SKM-1 (cell line): ENCODE measurements around the gene PLEKHA6.
A peak's percentile ranks its signal among the peaks of the same experiment; 100 is the strongest.

Source experiments
- DNase-seq: peaks from one replicate; lab custom pipeline; 2025; ENCODE audit not compliant: unreplicated experiment; lab: John Stamatoyannopoulos, UW

Gene PLEKHA6

GRCh38 chr1:204196068-204196795, 163.5 kb downstream of the PLEKHA6 start, which contains the start of gene KISS1:
TSS of gene KISS1 (minus strand) at chr1:204196491. CDS start at chr1:204192876, 3,615 bp downstream.
- DNase-seq: no peak

GRCh38 chr1:204194771-204195170, 165.0 kb downstream of the PLEKHA6 start:
- no peak for DNase-seq

GRCh38 chr1:204194080-204194479, 165.6 kb downstream of the PLEKHA6 start:
- DNase-seq: no peak

DNA sequence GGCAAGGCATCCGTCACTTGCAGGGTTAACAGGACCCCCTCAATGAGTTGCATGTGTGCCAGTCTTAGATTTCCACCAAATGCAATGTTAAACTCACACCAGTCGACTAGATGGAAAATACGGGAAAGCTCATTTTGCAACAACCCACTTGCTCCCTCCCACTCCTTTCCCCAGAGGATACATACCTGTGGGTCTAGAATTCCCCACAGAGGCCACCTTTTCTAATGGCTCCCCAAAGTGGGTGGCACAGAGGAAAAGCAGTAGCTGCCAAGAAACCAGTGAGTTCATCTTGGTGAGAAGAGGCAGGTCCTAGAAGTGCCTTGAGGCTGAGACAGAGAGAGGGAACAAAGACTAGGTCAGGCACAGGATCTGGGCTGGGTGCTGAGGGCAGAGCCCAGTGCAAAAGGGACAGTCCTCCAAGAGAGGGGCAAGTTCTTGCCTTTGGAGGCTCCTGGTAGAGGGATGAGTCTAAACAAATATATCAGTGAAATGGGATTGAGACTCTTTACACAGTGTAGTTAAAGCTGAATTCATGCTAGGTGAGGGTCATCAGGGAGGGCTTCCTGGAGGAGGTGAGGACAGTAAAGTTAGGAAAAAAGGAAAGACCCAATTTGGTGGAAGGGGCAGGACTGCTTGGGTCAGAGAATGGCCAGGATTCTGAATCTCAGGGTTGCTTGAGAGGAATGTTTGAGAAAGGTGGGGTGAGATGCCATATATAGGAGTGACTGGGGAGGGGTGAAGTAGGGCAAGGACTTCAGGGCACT, 167.0 kb downstream of the PLEKHA6 start:
- no peak for DNase-seq

DNA sequence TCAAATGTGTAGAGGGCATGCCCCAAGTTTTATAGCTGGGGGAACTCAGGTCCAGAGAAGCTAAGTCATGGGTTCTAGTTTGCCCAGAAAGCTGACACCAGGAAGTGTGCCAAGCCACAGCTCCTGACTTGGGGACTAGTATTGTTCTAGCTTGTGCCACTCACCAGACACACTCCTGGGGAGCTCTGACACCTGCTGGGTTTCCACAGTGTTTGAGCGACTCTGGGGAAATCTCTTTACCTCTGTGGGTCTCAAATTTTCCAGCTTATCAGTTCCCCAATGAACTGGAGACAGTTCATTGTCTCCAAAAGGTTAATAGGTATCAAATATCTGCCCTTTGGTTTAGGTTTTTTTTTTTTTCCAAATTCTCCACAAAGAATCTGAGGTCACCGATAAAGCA, 167.7 kb downstream of the PLEKHA6 start:
- no peak for DNase-seq

- no peak for DNase-seq
These were observed 168.3 kb downstream of the PLEKHA6 start for GRCh38 chr1:204191456-204191855.

GRCh38 chr1:204190212-204191211, 169.2 kb downstream of the PLEKHA6 start:
- DNase-seq: peak; percentile 98

DNA sequence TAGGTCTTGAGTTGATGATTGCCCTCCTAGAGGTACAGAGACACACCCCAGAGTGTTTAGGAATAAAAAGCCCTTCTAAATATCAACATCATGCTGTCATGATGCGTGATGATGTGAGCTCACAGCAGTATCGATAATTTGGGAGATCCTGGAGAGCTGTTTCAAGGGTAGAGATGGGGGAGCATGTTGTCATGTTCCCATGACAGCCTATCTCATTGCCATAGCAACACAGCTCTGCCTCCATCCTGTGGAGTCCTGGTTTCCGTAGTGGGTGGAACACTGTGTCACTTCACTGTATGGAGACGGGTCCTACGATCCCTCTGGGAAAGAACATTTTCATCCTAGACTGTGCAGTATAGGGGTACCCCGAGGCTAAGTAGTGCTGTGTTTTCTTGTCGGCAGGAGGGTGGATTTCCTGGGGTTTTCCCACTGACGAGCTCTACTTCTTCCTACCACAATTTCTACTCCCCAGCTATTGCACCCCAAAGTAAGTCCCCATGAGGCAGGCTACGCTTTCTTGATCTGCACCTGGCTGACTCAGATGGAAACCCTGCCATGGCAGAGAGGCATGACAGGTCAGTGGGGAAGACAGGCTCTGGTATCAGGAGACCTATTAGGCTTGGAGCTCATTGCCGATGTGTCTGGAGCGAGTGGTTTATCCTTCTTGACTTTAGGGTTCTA, 170.6 kb downstream of the PLEKHA6 start:
- DNase-seq: no peak

DNA sequence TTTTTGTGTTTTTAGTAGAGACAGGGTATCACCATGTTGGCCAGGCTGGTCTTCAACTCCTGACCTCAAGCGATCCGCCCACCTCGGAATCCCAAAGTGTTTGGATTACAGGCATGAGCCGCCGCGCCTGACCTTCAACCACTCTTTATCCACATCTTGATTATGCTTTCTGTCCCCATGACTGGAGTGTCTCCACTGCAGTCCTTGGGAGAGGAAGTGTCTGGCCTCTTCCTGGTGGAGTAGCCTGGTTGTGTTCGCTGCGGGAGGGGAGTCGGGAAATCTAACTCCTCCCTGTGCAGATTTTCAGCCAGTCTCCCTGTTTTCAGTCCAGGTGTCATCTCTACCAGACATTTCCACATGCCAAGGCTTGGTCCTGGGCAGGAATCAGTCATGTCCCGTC, 173.1 kb downstream of the PLEKHA6 start:
- no peak for DNase-seq

DNA sequence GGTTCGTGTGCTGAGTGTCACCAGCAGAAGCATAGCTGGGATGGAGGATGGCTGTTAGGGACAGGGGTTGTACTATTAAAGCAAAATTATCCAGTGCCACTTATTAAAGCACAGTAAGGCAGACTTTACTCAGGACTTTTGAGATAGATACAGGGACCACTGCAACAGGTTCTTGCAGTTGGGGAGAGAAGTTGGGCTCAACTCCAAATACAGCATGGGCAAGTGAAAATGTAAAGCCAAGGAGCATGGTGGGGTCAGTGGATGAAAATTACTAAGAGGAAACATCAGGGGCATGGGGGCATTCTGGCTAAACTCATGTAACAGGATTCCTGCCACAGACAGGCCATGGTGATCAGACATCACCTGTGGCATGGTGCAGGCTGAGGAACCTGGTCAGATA, 178.6 kb downstream of the PLEKHA6 start:
- DNase-seq: no peak

DNA sequence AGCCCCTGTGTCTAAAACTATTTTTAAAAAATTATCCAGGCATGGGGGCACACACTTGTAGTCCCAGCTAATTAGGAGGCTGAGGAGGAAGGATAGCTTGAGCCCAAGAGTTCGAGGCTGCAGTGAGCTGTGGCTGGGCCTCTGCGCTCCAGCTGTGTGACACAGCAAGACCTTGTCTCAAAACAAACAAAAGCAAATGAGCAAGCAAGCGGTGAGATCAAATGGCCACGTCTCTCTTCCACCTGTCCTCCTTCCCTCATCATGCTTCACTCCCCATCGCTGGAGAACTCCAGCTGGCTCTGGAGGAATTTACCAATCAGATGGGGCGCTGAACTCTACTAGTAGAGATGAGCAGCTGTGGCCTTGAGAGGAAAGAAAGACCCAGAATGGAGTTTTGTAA, 179.6 kb downstream of the PLEKHA6 start:
- DNase-seq: no peak

DNA sequence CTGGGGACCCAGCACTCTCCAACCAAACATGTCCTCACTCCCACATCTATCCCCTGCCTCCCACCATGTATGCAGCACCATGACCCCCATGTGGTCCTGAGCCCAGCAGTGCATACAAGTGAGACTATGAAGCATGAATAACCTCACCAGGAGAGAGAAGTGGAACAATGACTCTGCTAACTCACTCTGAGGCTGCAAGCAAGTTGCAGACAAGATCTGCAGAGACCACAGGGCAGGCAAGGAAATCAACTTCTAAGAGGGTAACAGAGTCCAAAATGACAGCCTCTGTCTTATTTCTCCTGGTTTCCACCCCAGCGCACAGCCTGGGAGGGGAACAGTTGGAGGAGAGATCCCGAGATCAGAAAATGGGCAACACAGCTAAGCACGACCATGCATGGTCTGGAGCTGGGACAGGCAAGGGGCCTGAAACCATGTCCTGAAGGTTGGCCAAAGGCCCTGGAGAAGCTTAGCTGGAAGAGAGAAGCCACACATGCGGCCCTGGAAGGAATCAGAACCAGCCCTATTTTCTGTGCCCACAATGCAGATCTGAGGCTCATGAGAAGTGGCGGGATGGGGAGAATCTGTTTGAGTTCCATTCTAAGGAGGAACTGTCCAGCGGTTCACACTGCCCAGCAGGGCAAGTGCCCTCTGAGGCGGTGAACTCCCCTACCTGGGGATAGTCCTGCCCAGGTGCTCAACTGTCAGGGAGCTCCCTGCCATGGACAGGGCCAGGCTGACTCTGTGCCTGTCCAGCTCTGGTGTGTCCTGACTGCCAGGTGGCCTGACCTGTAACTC, 181.0 kb downstream of the PLEKHA6 start:
- DNase-seq: no peak

- DNase-seq: no peak
These were observed 182.6 kb downstream of the PLEKHA6 start for GRCh38 chr1:204177133-204177532.

DNA sequence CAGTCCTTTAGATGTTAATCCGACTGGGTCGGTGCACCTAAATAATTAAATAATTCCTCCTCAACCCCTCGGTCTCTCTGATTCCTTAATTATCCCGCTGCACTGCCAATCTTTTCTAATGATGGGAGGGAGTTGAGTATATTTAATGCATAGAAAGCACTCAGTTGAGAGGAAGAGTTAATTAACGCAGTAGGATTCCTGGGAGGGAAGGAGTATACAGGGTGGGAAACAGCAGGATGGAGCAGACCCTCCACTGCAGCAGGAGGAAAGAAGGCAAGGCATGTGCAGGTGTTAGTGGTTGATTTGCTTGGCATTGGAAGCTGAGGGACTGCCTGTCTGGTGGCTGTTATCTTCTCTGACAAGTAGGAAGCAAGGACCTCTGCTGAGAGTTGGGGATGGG, 183.7 kb downstream of the PLEKHA6 start:
- DNase-seq: no peak

GRCh38 chr1:204174958-204175357, 184.8 kb downstream of the PLEKHA6 start:
- no peak for DNase-seq

DNA sequence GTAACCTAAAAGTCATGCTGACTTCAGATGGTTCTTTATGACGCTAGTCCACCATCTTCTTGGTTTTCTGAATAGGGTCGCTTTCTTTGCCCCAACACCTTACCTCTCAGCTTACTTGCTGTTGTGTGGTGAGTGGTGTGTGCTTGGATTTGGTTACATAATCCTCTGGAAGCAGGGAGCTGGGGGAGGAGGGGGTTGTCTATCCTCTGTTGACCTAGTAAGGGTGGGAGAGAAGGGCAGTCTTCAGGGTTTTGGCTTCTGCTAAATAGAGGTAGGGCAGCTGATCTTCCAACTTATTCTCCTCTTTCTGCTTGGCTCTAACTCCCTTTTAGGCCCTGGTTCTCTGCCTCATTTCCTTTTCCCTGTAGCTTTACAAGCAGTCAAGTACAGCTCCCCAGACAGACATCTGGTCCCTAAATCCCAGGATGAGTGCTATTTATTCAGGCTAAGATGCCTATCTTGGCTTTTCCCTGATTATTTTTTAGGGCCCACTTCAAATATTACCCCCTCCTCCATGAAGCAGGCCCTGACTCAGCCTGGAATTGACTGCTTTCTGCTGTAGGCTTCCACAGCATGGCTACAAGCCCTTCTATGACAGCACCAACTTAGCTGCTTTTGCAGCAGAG, 187.2 kb downstream of the PLEKHA6 start:
- DNase-seq: no peak

GRCh38 chr1:204171751-204172178, 188.0 kb downstream of the PLEKHA6 start:
- DNase-seq: no peak

GRCh38 chr1:204170494-204171155, 189.1 kb downstream of the PLEKHA6 start:
- DNase-seq: no peak

- no peak for DNase-seq
These were observed 189.9 kb downstream of the PLEKHA6 start for GRCh38 chr1:204169858-204170257.
